Measurements from ENCODE around the gene SLC6A8.

Gene SLC6A8

DNA sequence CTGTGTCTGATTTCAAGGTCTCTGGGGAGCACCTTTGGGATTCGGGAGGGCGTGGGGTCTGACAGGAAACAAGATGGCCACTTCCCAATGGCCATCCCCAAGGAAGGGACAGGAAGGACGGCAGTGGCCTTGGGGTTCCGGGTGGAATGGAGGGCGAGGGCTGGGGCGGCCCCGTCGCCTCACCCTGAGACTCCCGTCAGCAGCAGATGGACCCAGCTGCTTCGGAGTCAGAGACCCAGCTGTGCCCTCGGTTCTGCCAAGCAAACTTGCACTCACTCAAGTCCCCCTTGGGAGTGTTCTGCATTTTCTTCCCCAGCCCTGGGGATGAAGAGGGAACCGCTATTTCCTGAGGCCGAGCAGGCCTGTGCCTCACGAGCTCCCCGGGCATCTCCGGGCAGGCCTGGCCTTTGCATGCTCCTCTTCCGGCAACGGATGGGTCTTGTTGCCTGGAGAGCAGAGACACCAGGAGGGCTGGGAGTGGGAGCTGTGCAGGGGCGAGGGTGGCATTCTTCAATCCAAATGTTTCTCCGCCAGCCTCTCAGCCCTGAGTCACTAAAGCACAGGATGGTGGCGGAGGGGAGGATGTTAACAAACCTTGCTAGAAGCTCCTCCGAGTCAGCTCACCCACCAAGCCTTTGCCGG lies 47.6 kb upstream of the SLC6A8 start:
- H3K27me3 ChIP-seq (ENCODE audit: insufficient read depth, low read depth) = peaks cover 32% of the 10 kb centered on the region; the same call in 1 of the 2 replicates
- no peaks in the 10 kb centered on the region for H4K20me1 ChIP-seq (ENCODE audit: insufficient read depth)
- H3K4me2 ChIP-seq = no peak overlapping the region
- H3K4me3 ChIP-seq (IDR thresholded peaks at IDR 0.05; ENCODE audit: insufficient read depth, low read depth, low read length) = no peak overlapping the region
- no peaks in the 10 kb centered on the region for H3K79me2 ChIP-seq (ENCODE audit: insufficient read depth, low read depth)
- no peak overlapping the region for H3K9ac ChIP-seq
- no peak overlapping the region for H2AFZ ChIP-seq (ENCODE audit: low read depth)
- H3K4me1 ChIP-seq (ENCODE audit: low read depth, poor library complexity, severe bottlenecking) = no peaks in the 10 kb centered on the region
- H3K36me3 ChIP-seq (ENCODE audit: insufficient read depth) = no peaks in the 10 kb centered on the region
- H3K27ac ChIP-seq = no peak overlapping the region
- no peak for TF ChIP-seq CTCF (conservative IDR thresholded peaks at IDR 0.05; ENCODE audit: low read depth, low read length)

DNA sequence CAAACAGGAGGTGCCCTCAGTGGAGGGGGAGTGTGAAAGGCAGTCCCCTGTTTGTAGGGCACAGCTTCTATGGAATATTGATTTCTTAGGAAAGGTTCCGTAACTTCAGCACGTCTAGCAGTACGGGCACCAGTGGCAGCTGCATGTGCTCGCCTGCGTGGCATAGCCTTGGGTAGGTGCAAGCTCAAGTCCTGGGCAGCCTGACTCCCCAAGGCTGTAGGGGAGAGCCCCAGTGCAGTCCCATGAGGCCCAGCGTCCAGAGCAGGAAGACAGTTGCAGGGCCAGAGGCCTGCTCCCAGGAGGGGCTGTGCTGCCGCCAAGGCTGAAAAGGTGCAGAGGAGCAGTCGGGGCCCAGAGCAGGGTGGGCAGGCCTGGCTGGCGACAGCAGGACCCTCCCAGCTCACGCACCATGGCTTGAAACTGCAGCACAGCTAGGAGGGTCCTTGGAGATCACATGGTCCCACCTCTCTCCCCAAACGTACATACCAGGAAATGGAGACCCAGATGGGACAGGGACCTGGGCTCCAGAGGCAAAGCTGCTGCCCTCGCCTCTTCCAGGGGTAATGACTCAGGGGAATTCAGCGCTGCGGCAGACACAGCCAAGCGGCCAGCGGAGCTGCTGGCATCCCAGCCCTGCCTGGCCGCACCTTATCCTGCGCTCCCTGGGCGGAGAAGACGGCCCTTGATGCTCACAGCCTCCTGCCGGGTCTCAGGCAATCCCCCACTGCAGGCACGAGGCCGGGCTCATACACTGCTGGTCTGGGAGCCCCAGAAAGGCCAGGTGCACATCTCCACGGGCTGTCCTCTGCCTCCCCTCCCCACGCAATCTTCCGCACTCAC lies 46.8 kb upstream of the SLC6A8 start:
- peaks cover 38% of the 10 kb centered on the region; the same call in 1 of the 2 replicates for H3K27me3 ChIP-seq (ENCODE audit: insufficient read depth, low read depth)
- H3K4me3 ChIP-seq (IDR thresholded peaks at IDR 0.05; ENCODE audit: insufficient read depth, low read depth, low read length) = no peak overlapping the region
- no peak overlapping the region for H2AFZ ChIP-seq (ENCODE audit: low read depth)
- no peaks in the 10 kb centered on the region for H4K20me1 ChIP-seq (ENCODE audit: insufficient read depth)
- H3K79me2 ChIP-seq (ENCODE audit: insufficient read depth, low read depth) = no peaks in the 10 kb centered on the region
- no peak overlapping the region for H3K9ac ChIP-seq
- no peaks in the 10 kb centered on the region for H3K36me3 ChIP-seq (ENCODE audit: insufficient read depth)
- no peak for TF ChIP-seq CTCF (conservative IDR thresholded peaks at IDR 0.05; ENCODE audit: low read depth, low read length)
- no peaks in the 10 kb centered on the region for H3K4me1 ChIP-seq (ENCODE audit: low read depth, poor library complexity, severe bottlenecking)
- no peak overlapping the region for H3K27ac ChIP-seq
- H3K4me2 ChIP-seq = no peak overlapping the region

GRCh38 chrX:153641627-153642026 lies 46.1 kb upstream of the SLC6A8 start:
- no peak overlapping the region for H2AFZ ChIP-seq (ENCODE audit: low read depth)
- H3K27ac ChIP-seq = no peak overlapping the region
- H3K27me3 ChIP-seq (ENCODE audit: insufficient read depth, low read depth) = peaks cover 44% of the 10 kb centered on the region; the same call in 1 of the 2 replicates
- no peaks in the 10 kb centered on the region for H3K36me3 ChIP-seq (ENCODE audit: insufficient read depth)
- no peak for TF ChIP-seq CTCF (conservative IDR thresholded peaks at IDR 0.05; ENCODE audit: low read depth, low read length)
- H4K20me1 ChIP-seq (ENCODE audit: insufficient read depth) = no peaks in the 10 kb centered on the region
- H3K4me3 ChIP-seq (IDR thresholded peaks at IDR 0.05; ENCODE audit: insufficient read depth, low read depth, low read length) = no peak overlapping the region
- H3K9ac ChIP-seq = no peak overlapping the region
- no peaks in the 10 kb centered on the region for H3K4me1 ChIP-seq (ENCODE audit: low read depth, poor library complexity, severe bottlenecking)
- no peak overlapping the region for H3K4me2 ChIP-seq
- H3K79me2 ChIP-seq (ENCODE audit: insufficient read depth, low read depth) = no peaks in the 10 kb centered on the region

- Histone ChIP-seq H3K4me1 (ENCODE audit: low read depth, poor library complexity, severe bottlenecking) (no peaks in the 10 kb centered on the region), H3K9ac (no peak overlapping the region), H3K79me2 (ENCODE audit: insufficient read depth, low read depth) (no peaks in the 10 kb centered on the region), H3K27ac (no peak overlapping the region), H3K4me3 (IDR thresholded peaks at IDR 0.05; ENCODE audit: insufficient read depth, low read depth, low read length) (no peak overlapping the region), H3K27me3 (ENCODE audit: insufficient read depth, low read depth) (peaks cover 44% of the 10 kb centered on the region; the same call in 1 of the 2 replicates), H2AFZ (ENCODE audit: low read depth) (no peak overlapping the region), H3K36me3 (ENCODE audit: insufficient read depth) (no peaks in the 10 kb centered on the region), H3K4me2 (no peak overlapping the region), H4K20me1 (ENCODE audit: insufficient read depth) (no peaks in the 10 kb centered on the region)
- TF ChIP-seq CTCF (conservative IDR thresholded peaks at IDR 0.05; ENCODE audit: low read depth, low read length) = no peak
Observed at GRCh38 chrX:153642051-153642654, 45.6 kb upstream of the SLC6A8 start.

Data from KMS-11 (cell line).